Stimulated activated CD8-positive, alpha-beta memory T cell treated with anti-CD3 and anti-CD28 coated beads, Interleukin-12 subunit alpha, Interleukin-12 subunit beta, amount 100 ng/mL, for 24 hours (primary cell): ENCODE measurements around the gene AKAP8.
"Not testable (repeated sequence)": the region's sequence is repeated elsewhere in the genome, so short reads cannot be mapped to it uniquely, and the experiment has no call there.

ENCODE experiments used
- DNase-seq: peaks from one replicate; pipeline ENCODE4 v3.0.0-alpha.2; 2020; ENCODE audit errors: extremely low read depth

AKAP8 gene

DNA sequence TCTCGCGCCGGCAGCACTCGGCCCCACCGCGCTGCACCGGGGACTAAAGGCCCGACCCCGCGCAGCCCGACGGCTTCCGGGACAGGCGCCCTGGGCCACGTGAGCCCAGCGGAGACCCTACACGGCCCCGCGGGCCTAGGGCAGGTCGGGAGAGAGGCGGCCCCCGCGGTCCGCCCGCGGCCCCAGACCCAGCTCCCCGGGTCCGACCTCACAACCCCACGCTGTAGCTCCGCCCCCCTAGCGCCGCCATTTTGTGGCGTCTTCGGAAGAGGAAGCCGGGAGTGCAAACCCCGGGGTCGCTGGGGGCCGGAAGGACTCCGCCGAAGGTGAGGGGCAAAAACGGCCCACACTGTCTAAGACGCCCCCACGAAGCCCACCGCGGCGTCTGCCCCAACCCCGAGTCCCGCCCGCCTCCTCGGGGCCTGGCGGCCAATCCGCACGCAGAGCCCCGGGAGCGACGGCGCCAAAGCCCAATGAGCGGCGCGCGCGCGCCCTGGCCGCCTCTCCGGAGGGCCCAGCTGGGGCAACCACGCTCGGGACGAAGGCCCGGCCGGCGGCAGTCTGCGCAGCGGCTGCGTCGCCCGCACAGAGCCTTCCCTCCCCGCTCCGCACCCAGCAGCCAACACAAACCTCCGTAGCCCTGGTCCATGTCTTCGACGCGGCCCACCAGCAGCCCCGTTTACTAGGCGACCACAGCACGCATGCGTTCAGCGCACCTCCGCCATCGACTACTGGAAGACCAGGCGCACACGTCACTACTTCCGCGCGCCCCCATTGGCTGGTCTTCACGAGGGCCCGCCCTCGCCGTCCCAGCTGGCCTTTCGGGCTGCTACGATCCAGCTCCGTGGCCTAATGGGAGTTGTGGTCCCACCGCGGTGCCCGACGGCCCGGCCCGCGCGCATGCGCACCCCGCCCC lies at the start of gene AKAP8:
Gene AKAP8 (minus strand): TSS at position 705 of the 916 bp plus-strand sequence. CDS start 56 bp downstream, at position 649.
- peak; percentile 96 for DNase-seq

DNA sequence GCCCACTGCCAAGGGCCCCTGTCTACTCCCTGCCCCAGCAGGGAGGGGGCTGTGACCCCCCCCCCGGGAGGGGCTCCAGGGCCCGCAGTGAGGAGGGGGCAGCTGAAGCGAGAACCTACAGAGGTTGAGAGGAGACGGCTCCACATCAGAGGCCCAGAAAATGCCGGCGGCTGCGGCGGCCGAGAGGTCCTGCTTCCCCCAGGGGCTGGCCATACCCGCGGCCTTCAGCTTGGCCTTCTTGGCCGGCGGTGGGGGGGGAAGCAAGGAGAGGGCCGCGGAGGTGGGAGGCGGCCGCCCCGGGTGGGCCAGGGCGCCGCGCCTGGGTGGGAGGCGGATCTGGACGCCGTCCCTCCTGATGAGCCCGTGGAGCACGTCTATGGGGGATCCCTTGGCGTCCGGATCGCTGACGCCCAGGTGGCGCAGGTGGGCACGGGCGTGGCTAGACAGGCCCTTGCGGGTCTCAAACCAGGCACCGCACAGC lies 48.4 kb upstream of the AKAP8 start:
- DNase-seq = no peak

DNA sequence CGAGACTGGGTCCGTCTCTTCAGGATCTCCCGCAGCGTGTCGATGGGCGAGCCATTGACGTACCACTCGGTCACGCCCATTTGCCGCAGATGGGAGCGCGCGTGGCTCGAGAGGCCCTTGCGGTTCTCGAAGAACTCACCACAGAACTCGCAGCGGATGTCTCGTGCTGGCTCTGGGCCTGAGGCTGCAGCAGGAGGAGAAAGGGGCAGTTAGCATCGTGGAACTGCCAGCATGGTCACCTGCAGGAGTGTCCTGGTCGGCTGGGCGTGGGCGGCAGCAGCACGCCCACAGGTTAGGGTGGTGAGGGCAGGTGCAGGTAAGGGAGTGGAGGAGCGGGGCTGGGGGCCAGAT lies 47.7 kb upstream of the AKAP8 start:
- DNase-seq = no peak

DNA sequence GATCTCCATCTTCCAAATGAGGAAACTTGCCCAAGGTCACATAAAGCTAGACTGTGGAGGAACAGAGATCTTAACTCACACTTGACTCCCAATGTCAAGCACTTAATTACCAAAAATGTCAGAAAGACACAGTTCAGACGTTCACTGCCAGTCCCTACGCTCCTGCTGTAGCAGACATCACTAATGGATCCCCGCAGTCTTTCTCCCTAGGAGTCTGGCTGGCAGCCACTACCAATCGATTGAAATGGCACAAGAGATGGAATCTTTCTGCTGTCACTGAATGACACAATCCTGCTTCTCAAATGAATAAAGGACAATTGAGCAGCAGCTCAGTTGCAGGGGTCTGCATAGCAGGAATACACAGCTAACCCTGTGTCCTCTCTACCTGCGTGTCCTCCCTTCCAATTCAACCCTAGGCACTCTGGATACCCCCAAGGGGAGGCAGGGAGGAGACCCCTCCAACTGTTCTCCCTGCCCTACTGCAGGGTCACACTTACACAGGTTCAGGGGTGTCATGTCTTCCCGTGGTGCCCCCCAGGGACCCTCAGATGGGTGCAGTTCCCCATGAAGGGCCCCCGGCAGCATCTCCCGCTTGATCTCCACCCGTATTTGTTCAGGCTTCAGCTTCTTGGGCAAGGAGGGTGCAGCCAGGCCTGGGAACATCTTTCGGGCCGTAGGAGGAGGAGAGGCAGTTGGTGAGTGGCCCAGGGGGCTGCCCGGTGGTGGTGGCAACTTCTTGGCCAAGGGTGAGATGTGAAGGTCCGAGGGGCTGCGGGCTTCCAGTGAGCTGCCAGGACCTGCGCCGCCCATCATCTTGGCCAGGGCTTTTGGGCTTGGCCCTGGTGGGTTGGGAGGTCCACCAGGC lies 47.1 kb upstream of the AKAP8 start:
- no peak for DNase-seq

DNA sequence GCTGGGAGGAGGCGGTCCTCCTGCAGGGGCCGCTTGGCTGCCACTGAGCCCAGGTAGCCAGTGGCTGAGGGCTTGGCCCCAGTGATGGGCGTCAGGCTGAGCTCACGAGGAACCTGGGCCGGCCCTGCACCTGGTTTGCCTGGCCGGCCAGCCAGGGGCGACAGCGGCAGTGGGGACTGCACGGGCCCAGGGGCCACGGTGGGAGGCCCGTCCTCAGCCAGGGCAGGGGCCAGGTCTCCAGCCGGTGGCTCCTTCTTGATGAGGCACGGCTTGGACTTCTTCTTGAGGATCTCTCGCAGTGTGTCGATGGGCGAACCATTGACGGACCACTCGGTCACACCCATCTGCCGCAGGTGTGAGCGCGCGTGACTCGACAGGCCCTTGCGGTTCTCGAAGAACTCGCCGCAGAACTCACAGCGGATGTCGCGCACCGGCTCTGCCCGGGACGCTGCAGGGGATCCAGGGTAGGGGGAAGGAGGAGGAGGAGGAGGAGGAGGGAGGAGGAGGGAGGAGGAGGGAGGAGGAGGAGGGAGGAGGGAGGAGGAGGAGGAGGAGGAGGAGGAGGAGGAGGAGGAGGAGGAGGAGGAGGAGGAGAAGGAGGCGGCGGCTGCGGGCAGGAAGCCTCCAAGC lies 45.8 kb upstream of the AKAP8 start:
- no peak for DNase-seq

DNA sequence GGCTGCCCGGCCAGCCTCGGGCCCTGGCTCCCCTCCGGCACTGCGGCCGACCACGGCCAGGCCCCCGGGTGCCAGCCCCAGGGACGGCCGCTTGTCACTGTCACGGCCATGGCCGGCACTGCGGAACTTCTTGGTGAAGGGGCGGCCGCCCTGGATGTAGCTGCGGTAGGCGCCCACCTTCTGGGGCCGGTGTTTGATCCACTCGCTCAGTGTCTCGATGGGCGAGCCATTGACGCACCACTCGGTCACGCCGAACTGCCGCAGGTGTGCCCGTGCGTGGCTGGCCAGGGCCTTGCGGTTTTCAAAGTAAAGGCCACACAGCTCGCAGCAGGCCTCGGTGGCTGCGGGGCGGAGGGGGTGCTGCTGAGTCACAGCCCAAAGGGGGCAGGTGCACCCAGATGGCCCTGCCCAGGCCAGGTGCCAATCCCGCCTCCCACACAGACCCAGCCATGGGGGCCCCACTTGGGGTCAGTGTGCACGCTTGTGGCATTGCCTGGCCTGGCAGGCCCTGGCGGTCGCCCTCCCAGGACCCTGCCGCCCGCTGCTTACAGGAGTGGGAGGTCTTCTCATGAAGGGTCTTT lies 45.2 kb upstream of the AKAP8 start:
- DNase-seq = no peak

DNA sequence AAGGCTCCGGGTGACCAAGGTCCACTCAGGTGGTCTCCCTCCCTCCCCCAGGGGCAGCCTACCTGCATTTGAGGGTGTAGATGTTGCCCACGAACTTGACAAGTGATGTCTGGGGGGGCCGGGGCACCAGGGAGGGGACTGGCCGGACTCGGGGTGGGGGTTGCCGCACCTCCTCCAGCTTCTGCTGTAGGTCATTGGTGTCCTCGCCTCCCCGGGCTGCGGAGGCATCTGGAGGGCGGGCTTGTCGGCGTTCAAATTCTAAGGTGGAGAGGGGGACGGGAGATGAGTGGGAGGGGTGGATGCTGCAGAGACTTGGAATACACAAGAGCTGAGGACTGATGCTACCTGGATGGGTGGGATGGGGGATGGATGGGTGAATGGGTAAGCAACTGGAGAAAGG lies 44.5 kb upstream of the AKAP8 start:
- DNase-seq = no peak

DNA sequence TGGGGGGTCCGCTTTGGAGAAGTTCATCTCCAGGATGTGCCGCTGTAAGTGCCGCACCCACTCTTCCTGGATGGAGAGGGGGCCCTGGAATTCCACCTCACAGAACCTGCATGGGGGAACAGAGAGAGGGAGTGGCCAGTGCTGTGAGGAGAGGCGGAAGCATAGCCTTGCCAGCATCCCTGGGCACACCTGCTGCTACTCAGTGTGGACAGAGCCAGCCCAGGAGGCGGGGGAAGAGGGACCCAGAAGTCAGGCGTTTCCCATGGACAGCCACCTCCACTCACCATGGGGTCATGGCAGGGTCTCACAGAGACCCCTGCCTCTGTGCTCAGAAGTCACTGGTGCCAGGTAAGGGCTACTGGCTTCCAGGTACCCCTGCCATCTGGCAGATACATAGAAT lies 43.5 kb upstream of the AKAP8 start:
- no peak for DNase-seq

DNA sequence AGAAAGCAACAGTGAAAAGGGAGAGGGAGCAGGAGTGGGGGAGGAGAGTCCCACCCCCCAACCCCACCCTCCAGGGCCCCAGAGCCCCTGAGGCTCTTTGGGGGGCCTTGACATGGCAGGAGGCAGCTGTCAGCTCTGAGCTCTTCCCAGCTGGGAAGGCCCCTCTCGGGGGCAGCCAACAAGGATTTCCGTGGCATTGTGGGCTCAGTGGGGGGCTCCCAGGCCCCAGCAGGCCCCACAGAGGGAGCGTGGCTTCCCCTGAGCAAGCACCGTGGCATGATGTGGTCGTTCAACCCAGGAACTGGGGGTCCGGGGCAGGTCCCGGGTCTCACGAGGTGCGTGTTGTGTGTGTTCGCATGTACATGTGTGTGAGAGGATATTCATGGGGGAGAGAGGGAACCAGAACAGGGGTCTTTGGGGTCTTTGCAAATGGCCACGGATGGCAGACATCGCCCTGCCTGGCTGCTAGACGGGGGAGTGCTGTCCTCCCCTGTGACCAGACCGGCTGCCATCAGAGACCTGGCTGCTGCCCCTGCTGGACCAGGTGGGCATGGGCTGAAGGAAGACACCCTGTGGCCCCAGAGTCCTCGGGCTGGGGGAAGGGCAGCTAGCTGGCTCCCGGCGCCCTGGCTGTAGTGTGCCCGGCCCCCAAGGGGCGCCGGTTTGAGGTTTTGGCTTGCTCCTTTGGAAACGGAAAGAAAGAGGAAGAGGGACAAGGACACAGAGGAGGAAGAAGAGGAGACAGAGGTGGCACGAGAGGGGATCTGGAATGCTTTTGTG lies 42.9 kb upstream of the AKAP8 start:
- no peak for DNase-seq

DNA sequence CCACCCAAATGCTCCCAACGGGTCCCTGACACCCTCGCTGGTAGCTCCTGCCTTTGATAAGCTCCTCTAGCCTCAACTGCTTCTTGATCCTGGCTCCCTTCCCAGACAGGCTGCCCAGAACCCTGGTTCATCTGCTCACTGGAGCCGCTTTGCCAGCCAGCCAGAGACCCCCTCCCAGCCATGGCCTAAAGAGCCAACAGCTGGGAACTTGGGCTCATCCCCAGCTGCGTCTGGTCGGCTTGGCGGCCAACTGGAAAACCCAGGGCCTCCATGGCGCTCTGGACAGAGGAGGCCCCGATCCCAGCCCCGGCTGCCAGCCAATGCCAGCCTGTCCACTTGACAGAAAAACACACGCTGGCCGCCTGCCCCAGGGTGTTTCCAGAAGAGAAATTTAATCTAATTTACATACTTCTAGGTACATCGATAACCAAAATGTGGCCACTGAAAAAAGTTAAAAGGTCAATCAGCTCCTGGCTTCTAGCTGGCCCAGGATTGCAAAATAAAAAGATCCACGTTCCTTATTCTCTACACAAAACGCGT lies 42.2 kb upstream of the AKAP8 start:
- DNase-seq = no peak

DNA sequence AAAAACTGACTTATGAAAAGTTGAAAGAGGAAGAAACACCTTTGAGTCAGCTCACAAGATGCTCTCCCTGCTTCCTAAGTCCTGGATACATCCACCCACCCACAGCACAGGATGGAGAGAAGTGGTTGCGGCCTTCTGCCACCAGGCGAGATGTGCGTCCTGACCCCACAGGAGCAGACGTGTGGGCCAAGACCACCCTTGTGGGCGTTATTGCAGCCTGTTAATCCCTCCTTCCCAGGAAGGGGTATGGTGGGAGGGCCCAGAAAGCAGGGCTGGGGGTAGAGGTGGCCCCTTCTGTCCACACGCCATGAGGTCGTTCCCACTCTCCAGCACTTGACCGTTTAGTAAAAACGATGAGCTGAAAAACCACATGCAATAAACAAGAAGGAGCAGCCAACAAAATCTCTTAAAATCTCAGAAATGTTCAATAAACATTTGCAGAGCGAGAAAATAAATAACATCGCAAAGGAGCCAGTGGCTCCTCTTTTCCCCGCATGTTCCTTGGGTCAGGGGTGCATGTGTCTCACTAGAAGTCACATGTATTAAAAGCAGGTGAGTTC lies 41.6 kb upstream of the AKAP8 start:
- no peak for DNase-seq

DNA sequence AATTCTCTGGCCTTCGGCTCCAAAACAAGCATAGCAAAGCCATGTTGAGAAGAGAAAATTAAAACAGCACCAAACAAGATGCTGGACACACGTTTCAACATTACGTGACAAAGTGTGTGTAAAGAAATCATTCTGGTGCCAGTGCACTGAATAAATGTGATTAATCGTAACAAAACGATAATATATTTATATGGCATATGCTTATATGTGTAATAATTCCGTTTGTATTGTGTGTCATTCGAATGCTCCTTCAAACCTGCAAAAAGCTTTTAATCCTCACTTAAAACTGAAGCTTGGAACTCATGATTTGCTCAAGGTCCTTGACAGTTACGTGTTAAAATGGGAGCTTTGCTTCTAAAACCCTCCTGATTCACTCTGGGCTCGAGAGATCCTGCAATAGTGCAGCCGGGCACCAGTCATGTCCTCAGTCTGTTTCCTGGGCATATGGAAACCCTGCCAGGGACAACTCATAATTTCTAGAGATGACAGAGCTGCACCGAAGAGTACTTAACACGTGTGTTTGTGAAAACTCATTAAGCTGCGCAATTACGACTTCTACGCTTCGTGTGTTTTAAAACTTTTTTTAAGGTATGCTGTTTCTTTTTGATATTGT lies 39.9 kb upstream of the AKAP8 start:
- DNase-seq = no peak

DNA sequence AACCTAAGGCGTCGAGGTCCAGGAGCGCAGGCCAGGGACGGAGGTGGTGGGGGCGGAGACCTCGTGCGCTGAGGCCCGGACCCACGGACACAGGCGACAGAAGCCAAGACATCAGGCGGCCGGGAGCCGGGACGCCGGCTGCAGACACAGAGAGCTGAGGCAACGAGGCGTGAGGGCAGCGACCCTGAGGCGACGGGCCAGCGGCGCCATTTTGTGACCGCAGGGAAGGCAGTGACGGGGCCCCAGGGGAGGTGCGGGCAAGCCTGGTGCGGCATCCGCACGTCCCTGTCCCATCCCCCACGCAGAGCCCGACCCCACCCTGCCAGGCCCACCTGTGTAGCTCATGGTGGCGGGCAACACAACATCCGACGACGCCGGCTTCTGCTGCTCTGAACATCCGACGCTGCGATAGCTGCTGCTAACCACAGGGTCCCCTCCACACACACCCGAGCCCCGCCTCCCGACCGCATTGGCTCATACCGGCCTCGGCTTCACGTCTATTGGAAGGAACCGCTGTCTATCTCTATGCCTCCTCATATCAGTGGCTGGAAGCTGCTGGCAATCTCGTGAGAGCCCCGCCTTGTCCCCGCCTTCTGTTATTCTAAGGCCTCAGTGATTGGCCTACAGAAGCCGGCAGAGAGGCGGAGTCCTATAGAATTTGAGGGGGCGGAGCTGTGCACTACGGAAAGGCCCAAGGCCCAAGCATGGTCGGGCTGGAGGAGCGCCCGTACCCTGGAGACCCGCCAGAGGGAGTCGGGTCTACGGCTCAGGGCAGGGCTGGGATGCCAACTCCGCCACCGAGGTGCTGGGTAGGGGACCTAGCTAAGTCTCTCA lies 39.2 kb upstream of the AKAP8 start, which contains the start of gene AKAP8L:
Gene AKAP8L (minus strand): TSS at position 410 of the 834 bp plus-strand sequence. CDS start 65 bp downstream, at position 345.
- peak; percentile 96 for DNase-seq

DNA sequence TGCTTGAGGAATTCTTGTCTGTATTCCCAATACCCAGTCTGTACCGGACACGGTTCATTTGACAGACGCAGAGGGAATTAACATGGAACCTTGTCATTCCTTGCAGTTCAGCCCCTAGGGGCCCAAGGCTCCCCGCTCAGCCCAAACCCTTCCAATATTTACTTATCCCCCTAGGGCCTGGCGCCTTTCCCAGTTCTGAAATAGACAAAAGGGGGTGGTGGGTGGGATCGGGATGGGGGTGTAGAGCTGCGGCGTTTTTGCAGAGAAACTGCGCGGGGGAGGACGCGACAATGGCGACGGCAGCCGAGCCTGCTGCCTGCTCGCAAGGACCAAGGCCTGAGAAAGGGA lies 38.6 kb upstream of the AKAP8 start:
- no peak for DNase-seq

DNA sequence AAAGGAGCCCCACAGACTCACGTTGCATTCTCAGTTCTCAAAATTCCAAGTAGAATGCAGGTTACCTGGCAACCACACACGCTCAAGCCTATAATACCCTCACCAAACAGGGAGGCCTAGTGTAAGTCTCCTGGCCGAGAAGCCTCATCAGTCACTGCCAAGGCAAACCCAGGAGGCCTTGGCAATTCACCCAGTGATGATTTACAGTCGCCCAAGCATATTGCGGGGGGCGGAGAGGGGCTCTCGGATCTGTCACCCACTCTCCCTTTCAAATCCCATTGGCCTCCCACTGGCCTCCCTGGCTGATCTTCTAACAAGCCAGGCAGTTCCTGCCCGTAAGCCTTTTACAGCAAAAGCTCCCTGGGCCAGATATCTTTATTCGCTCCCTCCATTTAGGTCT lies 38.1 kb upstream of the AKAP8 start:
- DNase-seq = no peak

DNA sequence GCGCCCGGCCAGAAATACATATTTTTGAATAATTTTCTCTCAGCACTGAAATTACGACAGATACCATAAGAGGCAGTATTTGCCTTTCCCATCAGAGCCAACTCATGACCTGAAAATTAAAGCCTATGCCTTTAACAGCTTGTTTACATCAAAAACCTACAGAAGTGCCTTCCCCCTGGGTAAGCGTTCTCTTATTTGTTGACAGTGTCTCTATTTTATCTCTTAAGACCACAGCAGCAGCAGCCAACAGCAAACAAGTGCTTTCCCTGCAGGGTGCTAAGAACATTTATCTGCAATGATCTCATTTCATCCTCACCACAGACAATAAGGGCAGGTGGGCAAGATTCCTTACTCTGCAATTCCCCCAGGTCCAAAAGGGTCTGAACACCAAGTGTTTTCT lies 33.2 kb upstream of the AKAP8 start:
- no peak for DNase-seq

DNA sequence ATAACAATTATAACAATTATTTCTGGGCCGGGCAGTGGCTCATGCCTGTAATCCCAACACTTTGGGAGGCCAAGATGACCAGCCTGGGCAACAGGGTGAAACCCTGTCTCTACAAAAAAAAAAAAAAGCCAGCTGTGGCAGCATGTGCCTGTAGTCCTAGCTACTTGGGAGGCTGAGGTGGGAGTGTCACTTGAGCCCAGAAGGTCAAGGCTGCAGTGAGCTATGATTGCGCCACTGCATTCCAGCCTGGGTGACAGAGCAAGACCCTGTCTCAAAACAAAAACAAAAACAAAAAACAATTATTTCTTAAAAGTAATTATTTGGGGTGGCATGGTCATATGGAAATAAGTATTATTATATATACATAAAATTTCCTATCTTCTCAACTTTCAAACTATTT lies 31.8 kb upstream of the AKAP8 start:
- not testable (repeated sequence) for DNase-seq

DNA sequence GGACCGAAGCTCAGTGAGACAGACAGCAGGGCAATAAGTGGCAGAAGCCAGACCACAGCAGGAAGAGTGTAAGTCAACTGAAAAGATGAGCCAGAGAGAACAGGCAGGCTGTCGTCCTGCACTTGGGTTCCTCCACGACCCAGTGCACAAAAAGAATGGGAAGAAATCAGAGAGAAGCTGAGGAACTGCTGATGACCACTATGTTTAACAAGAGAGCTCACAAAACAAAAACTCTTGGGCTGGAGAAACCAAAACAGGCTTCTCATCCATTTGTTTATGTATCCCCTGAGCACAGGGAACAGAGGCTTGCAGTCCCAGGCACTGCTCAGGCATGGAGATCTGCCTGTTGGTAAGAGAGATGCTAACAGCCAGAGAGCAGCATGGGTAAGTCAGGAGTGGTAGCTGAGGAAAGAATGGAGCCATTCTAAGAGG lies 25.2 kb upstream of the AKAP8 start:
- DNase-seq = no peak
